GM23338 (cell line): Measurements from ENCODE around the gene LAS1L. TPM values are rescaled to one million over a fixed set of nuclear protein-coding genes. Genes with fewer than 3 reads are reported as not detected.

Experiments used
- ATAC-seq: fragments of 200-7000 bp; cut with Tn5 transposase; 3 replicates; pipeline ENCODE4 v1.9.1; 2020
- DNase-seq: peaks from one replicate; pipeline ENCODE4 v3.0.0-alpha.2; 2015; ENCODE audit warnings: low spot score
- H2AFZ ChIP-seq: fragments of 200-600 bp; sonication (generic); 2 replicates; pipeline ENCODE4 v1.8.0; 2016; ENCODE audit warnings: antibody characterized with exemption, mild to moderate bottlenecking, moderate library complexity
- H3F3A ChIP-seq: fragments of 200-600 bp; sonication (generic); replicated peaks from 2 replicates; pipeline ENCODE4 v1.8.0; 2017; ENCODE audit warnings: antibody characterized with exemption, mixed run types, low read depth
- H3K27ac ChIP-seq: fragments of 200-600 bp; sonication (generic); 2 replicates; pipeline ENCODE4 v1.6.1; 2016; ENCODE audit warnings: low read depth
- H3K27me3 ChIP-seq: fragments of 200-600 bp; sonication (generic); 2 replicates; pipeline ENCODE4 v1.8.0; 2016; ENCODE audit warnings: mild to moderate bottlenecking, mixed run types, moderate library complexity; ENCODE audit not compliant: insufficient read depth
- H3K36me3 ChIP-seq: fragments of 200-600 bp; sonication (generic); 2 replicates; pipeline ENCODE4 v1.8.0; 2016; ENCODE audit warnings: mild to moderate bottlenecking; ENCODE audit not compliant: insufficient read depth
- H3K4me1 ChIP-seq: fragments of 200-600 bp; sonication (generic); 2 replicates; pipeline ENCODE4 v1.8.0; 2016; ENCODE audit warnings: mild to moderate bottlenecking, moderate library complexity; ENCODE audit not compliant: insufficient read depth
- H3K4me2 ChIP-seq: fragments of 200-600 bp; sonication (generic); 2 replicates; pipeline ENCODE4 v1.7.1; 2017; ENCODE audit warnings: mixed run types
- H3K4me3 ChIP-seq: fragments of 200-600 bp; sonication (generic); 2 replicates; pipeline ENCODE4 v1.6.1; 2016; ENCODE audit warnings: mixed run types
- H3K79me2 ChIP-seq: fragments of 200-600 bp; sonication (generic); replicated peaks from 2 replicates; pipeline ENCODE4 v1.8.0; 2017; ENCODE audit warnings: mild to moderate bottlenecking; ENCODE audit not compliant: insufficient read depth
- H3K9me2 ChIP-seq: fragments of 200-600 bp; sonication (generic); 2 replicates; pipeline ENCODE4 v1.8.0; 2017; ENCODE audit not compliant: insufficient read depth
- H4K20me1 ChIP-seq: fragments of 200-600 bp; sonication (generic); replicated peaks from 2 replicates; pipeline ENCODE4 v1.8.0; 2017; ENCODE audit warnings: mild to moderate bottlenecking; ENCODE audit not compliant: insufficient read depth
- H3K27ac Mint-ChIP-seq: 2 replicates; pipeline ENCODE4 v1.8.0; 2020; ENCODE audit warnings: inconsistent platforms, mild to moderate bottlenecking, moderate library complexity, mixed read lengths
- H3K27me3 Mint-ChIP-seq: 3 replicates; pipeline ENCODE4 v1.8.0; 2022; ENCODE audit warnings: low read depth, mild to moderate bottlenecking, moderate library complexity, mixed read lengths, inconsistent platforms; ENCODE audit not compliant: insufficient read depth, poor library complexity
- H3K36me3 Mint-ChIP-seq: 3 replicates; pipeline ENCODE4 v1.8.0; 2021; ENCODE audit warnings: low read depth, mild to moderate bottlenecking, inconsistent platforms, moderate library complexity, mixed read lengths
- H3K4me1 Mint-ChIP-seq: 3 replicates; pipeline ENCODE4 v1.8.0; 2020; ENCODE audit warnings: mild to moderate bottlenecking, inconsistent platforms, mixed read lengths
- H3K4me3 Mint-ChIP-seq: 3 replicates; pipeline ENCODE4 v1.8.0; 2021; ENCODE audit warnings: moderate library complexity, mild to moderate bottlenecking, inconsistent platforms, mixed read lengths
- H3K9me3 Mint-ChIP-seq: 3 replicates; pipeline ENCODE4 v1.8.0; 2020; ENCODE audit warnings: moderate library complexity, mild to moderate bottlenecking, inconsistent platforms, mixed read lengths
- CREB1 ChIP-seq: fragments of 250-450 bp; sonication (Bioruptor Pico); IDR thresholded peaks from 2 replicates; pipeline ENCODE4 v1.5.0; 2020; ENCODE audit warnings: low read depth, mild to moderate bottlenecking, moderate library complexity
- CTCF ChIP-seq, 2 experiments: fragments of 200-600 bp in 1 of 2; sonication (generic) in 1 of 2; conservative IDR thresholded peaks; 2 replicates each; pipeline versions ENCODE4 v1.5.1 to v1.6.1; 2016 to 2017; ENCODE audit warnings: antibody characterized with exemption in 2 of 2, low read depth in 2 of 2, mild to moderate bottlenecking in 2 of 2, moderate library complexity in 1 of 2
- EZH2 ChIP-seq: fragments of 200-600 bp; sonication (generic); IDR thresholded peaks from one replicate; pipeline ENCODE4 v1.8.0; 2017; ENCODE audit warnings: antibody characterized with exemption, mild to moderate bottlenecking, low read depth; ENCODE audit not compliant: unreplicated experiment
- EZH2phosphoT487 ChIP-seq: fragments of 200-600 bp; sonication (generic); IDR thresholded peaks from one replicate; pipeline ENCODE4 v1.8.1; 2018; ENCODE audit warnings: antibody characterized with exemption; ENCODE audit not compliant: unreplicated experiment
- JUNB ChIP-seq: IDR thresholded peaks from one replicate; pipeline ENCODE4 v1.6.1; 2016; ENCODE audit warnings: antibody characterized with exemption; ENCODE audit not compliant: unreplicated experiment
- NANOG ChIP-seq: IDR thresholded peaks from 2 replicates; pipeline ENCODE4 v1.6.1; 2016; ENCODE audit warnings: antibody characterized with exemption, borderline replicate concordance
- POLR2AphosphoS5 ChIP-seq: IDR thresholded peaks from 2 replicates; pipeline ENCODE4 v1.6.1; 2016; ENCODE audit warnings: antibody characterized with exemption, low read depth
- REST ChIP-seq: IDR thresholded peaks from one replicate; pipeline ENCODE4 v1.6.1; 2018; ENCODE audit warnings: antibody characterized with exemption; ENCODE audit not compliant: unreplicated experiment
- STAT1 ChIP-seq: IDR thresholded peaks from one replicate; pipeline ENCODE4 v1.6.1; 2016; ENCODE audit warnings: antibody characterized with exemption; ENCODE audit not compliant: unreplicated experiment
- ZNF114 ChIP-seq: fragments of 250-450 bp; sonication (Bioruptor Pico); IDR thresholded peaks from 2 replicates; pipeline ENCODE4 v1.5.0; 2020; ENCODE audit warnings: mild to moderate bottlenecking, moderate library complexity
- ZNF331 ChIP-seq: fragments of 250-450 bp; sonication (Bioruptor Pico); IDR thresholded peaks from 2 replicates; pipeline ENCODE4 v1.5.0; 2020; ENCODE audit warnings: low read depth, mild to moderate bottlenecking, moderate library complexity
- polyA plus RNA-seq: library from polyadenylated mRNA; unstranded; fragments of >200 nt; fragmentation: Nextera tagmentation; extraction: Ambion mirVana; gene quantifications from 2 replicates; pipeline ENCODE4 v1.2.1, GENCODE V29; 2016
- total RNA-seq: library from RNA; depleted of rRNA; stranded (reverse); fragments of >200 nt; shearing (Covaris generic); gene quantifications from 2 replicates; pipeline ENCODE4 v1.2.3, GENCODE V29; 2014
- TF ChIP-seq, protein P1 (sequence below): fragments of 250-450 bp; sonication (Bioruptor Pico); IDR thresholded peaks from 2 replicates; pipeline ENCODE4 v1.5.0; 2020; ENCODE audit warnings: mild to moderate bottlenecking, moderate library complexity
- TF ChIP-seq, protein P2 (sequence below): IDR thresholded peaks from 2 replicates; pipeline ENCODE4 v1.6.1; 2016; ENCODE audit warnings: antibody characterized with exemption

LAS1L gene
- total and polyA plus RNA-seq, 2 experiments from 2014 or later: 46.5 to 64.4 TPM

- H3K27ac ChIP-seq: no peak overlapping the region
- peaks cover 7% of the 10 kb centered on the region; the same call in 1 of the 2 replicates for H3K36me3 ChIP-seq
- no peaks in the 10 kb centered on the region for H3F3A ChIP-seq
- peaks cover 71% of the 10 kb centered on the region for H3K36me3 Mint-ChIP-seq
- H3K9me2 ChIP-seq: no peaks in the 10 kb centered on the region
- TF ChIP-seq STAT1 (no peak), EZH2phosphoT487 (no peak), CREB1 (CRISPR knock-in tag) (no peak), CTCF (conservative IDR thresholded peaks at IDR 0.05; ENCODE audit: low read depth in 2 of 2) (no peak), POLR2AphosphoS5 (no peak), JUNB (no peak), REST (no peak), ZNF114 (no peak), EZH2 (no peak), ZNF331 (CRISPR knock-in tag) (no peak), NANOG (no peak)
- TF ChIP-seq, protein P1, sequence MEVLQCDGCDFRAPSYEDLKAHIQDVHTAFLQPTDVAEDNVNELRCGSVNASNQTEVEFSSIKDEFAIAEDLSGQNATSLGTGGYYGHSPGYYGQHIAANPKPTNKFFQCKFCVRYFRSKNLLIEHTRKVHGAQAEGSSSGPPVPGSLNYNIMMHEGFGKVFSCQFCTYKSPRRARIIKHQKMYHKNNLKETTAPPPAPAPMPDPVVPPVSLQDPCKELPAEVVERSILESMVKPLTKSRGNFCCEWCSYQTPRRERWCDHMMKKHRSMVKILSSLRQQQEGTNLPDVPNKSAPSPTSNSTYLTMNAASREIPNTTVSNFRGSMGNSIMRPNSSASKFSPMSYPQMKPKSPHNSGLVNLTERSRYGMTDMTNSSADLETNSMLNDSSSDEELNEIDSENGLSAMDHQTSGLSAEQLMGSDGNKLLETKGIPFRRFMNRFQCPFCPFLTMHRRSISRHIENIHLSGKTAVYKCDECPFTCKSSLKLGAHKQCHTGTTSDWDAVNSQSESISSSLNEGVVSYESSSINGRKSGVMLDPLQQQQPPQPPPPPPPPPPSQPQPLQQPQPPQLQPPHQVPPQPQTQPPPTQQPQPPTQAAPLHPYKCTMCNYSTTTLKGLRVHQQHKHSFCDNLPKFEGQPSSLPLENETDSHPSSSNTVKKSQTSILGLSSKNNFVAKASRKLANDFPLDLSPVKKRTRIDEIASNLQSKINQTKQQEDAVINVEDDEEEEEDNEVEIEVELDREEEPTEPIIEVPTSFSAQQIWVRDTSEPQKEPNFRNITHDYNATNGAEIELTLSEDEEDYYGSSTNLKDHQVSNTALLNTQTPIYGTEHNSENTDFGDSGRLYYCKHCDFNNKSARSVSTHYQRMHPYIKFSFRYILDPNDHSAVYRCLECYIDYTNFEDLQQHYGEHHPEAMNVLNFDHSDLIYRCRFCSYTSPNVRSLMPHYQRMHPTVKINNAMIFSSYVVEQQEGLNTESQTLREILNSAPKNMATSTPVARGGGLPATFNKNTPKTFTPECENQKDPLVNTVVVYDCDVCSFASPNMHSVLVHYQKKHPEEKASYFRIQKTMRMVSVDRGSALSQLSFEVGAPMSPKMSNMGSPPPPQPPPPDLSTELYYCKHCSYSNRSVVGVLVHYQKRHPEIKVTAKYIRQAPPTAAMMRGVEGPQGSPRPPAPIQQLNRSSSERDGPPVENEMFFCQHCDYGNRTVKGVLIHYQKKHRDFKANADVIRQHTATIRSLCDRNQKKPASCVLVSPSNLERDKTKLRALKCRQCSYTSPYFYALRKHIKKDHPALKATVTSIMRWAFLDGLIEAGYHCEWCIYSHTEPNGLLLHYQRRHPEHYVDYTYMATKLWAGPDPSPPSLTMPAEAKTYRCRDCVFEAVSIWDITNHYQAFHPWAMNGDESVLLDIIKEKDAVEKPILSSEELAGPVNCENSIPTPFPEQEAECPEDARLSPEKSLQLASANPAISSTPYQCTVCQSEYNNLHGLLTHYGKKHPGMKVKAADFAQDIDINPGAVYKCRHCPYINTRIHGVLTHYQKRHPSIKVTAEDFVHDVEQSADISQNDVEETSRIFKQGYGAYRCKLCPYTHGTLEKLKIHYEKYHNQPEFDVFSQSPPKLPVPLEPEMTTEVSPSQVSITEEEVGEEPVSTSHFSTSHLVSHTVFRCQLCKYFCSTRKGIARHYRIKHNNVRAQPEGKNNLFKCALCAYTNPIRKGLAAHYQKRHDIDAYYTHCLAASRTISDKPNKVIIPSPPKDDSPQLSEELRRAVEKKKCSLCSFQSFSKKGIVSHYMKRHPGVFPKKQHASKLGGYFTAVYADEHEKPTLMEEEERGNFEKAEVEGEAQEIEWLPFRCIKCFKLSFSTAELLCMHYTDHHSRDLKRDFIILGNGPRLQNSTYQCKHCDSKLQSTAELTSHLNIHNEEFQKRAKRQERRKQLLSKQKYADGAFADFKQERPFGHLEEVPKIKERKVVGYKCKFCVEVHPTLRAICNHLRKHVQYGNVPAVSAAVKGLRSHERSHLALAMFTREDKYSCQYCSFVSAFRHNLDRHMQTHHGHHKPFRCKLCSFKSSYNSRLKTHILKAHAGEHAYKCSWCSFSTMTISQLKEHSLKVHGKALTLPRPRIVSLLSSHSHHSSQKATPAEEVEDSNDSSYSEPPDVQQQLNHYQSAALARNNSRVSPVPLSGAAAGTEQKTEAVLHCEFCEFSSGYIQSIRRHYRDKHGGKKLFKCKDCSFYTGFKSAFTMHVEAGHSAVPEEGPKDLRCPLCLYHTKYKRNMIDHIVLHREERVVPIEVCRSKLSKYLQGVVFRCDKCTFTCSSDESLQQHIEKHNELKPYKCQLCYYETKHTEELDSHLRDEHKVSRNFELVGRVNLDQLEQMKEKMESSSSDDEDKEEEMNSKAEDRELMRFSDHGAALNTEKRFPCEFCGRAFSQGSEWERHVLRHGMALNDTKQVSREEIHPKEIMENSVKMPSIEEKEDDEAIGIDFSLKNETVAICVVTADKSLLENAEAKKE (CRISPR knock-in tag): no peak
- TF ChIP-seq, protein P2, sequence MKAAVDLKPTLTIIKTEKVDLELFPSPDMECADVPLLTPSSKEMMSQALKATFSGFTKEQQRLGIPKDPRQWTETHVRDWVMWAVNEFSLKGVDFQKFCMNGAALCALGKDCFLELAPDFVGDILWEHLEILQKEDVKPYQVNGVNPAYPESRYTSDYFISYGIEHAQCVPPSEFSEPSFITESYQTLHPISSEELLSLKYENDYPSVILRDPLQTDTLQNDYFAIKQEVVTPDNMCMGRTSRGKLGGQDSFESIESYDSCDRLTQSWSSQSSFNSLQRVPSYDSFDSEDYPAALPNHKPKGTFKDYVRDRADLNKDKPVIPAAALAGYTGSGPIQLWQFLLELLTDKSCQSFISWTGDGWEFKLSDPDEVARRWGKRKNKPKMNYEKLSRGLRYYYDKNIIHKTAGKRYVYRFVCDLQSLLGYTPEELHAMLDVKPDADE: no peak
- H3K27ac Mint-ChIP-seq: no peak overlapping the region
- H3K4me1 Mint-ChIP-seq: no peaks in the 10 kb centered on the region
- no peaks in the 10 kb centered on the region for H3K79me2 ChIP-seq
- no peak overlapping the region for H2AFZ ChIP-seq
- no peak overlapping the region for H3K4me2 ChIP-seq
- no peaks in the 10 kb centered on the region for H3K4me1 ChIP-seq
- no peak overlapping the region for H3K4me3 Mint-ChIP-seq
- DNase-seq (no peak), ATAC-seq (no peak)
- H3K27me3 Mint-ChIP-seq: no peaks in the 10 kb centered on the region
- no peaks in the 10 kb centered on the region for H4K20me1 ChIP-seq
- H3K4me3 ChIP-seq: no peak overlapping the region
- H3K9me3 Mint-ChIP-seq: no peaks in the 10 kb centered on the region
- no peaks in the 10 kb centered on the region for H3K27me3 ChIP-seq
These were observed 10.4 kb downstream of the LAS1L start for GRCh38 chrX:65524139-65524538.
